ENCODE measurements around the gene MEGF9. TPM values are rescaled to one million over a fixed set of nuclear protein-coding genes. Genes with fewer than 3 reads are reported as not detected.

MEGF9 gene
- total RNA-seq, 1 experiment from 2014 or later, result 7.5 TPM

GRCh38 chr9:120711354-120711753, 2.9 kb downstream of the MEGF9 start:
- no peak for DNase-seq (ENCODE audit: low spot score)
- in situ Hi-C loops (cut with HindIII; ENCODE audit: low sequenced_read_pairs), result no loop called here

GRCh38 chr9:120710110-120710981, 3.9 kb downstream of the MEGF9 start:
- DNase-seq (ENCODE audit: low spot score), result peak; percentile 64
- in situ Hi-C loops (cut with HindIII; ENCODE audit: low sequenced_read_pairs), result no loop called here

DNA sequence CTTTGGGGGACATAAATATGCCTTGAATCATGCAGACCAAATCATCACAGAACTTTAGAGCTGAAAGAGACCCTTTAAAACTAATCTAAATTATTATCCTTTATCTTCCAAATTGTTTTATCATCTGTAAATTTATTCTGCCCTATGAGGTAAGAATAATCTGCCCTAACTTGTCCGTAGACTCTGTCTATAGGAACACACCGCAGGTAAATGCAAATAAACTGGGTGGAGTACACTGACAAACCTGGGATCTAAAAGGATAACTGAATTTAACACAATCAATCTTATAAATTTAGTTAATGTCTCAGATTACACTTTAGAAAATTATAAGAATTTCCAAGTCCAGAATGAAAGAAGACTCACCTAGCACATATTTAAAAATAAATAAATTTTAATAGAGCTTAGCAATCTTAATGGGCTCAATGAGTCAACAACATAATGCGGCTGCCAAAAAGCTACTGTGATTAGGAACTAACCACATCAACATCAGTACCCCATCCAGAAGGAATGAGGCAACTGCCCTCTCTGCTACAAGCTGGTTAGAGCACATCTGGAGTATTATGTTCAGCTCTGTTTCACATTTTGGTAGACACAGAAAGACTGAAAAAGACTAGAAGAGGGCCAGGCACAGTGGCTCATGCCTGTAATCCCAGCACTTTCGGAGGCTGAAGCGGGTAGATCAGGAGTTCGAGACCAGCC, 5.6 kb downstream of the MEGF9 start:
- in situ Hi-C loops (cut with HindIII; ENCODE audit: low sequenced_read_pairs), result no loop called here
- DNase-seq (ENCODE audit: low spot score), result no peak

- no peak for DNase-seq (ENCODE audit: low spot score)
These were observed 7.1 kb downstream of the MEGF9 start for GRCh38 chr9:120707170-120707569.

GRCh38 chr9:120705174-120705573, 9.1 kb downstream of the MEGF9 start:
- in situ Hi-C loops (cut with HindIII; ENCODE audit: low sequenced_read_pairs), result no loop called here
- no peak for DNase-seq (ENCODE audit: low spot score)

More at GRCh38 chr9:120707170-120707569, 7.1 kb downstream of the MEGF9 start:
- in situ Hi-C loops (cut with HindIII; ENCODE audit: low sequenced_read_pairs), result no loop called here

GRCh38 chr9:120702075-120702474, 12.2 kb downstream of the MEGF9 start:
- DNase-seq (ENCODE audit: low spot score), result no peak
- in situ Hi-C loops (cut with HindIII; ENCODE audit: low sequenced_read_pairs), result no loop called here

- no peak for DNase-seq (ENCODE audit: low spot score)
- in situ Hi-C loops (cut with HindIII; ENCODE audit: low sequenced_read_pairs), result no loop called here
These were observed 13.0 kb downstream of the MEGF9 start for GRCh38 chr9:120701248-120701647.

DNA sequence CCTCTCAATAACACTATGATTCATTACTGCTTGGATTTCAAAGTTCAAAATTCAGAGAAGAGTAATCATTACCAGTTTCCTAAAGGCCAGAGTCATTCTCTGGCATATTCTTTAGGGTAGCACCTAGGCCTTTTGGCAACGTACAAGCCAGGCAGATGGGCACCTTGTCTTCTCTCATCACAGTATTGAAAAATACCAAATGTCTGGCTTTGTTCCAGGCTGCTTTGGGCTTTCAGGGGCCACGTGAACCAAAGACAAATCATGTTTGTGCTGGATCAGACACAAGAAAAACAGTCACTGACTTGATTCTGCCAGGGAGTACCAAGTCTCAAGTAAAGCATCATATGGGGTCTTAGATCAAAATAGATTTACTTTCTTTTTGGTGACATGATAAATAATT, 15.5 kb downstream of the MEGF9 start:
- DNase-seq (ENCODE audit: low spot score), result peak; percentile 93
- in situ Hi-C loops (cut with HindIII; ENCODE audit: low sequenced_read_pairs), result no loop called here

DNA sequence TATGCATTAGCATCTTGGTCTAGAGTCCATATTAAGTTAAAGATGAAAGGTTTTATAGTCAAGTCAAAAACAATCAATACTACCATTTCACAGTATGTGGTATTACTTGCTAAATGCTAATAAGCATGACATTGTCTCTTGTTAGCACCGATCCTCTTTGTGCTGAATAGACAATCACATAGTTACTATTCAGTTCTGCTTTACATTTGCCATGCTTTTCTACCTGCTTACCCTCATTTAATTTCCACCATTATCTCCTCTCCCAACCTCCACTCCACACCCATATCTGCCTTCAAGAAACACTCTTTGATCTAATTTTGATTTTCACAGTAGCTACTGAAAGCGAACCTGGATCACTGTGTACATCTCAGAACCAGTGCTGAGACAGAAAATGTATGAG, 16.8 kb downstream of the MEGF9 start:
- DNase-seq (ENCODE audit: low spot score), result no peak

DNA sequence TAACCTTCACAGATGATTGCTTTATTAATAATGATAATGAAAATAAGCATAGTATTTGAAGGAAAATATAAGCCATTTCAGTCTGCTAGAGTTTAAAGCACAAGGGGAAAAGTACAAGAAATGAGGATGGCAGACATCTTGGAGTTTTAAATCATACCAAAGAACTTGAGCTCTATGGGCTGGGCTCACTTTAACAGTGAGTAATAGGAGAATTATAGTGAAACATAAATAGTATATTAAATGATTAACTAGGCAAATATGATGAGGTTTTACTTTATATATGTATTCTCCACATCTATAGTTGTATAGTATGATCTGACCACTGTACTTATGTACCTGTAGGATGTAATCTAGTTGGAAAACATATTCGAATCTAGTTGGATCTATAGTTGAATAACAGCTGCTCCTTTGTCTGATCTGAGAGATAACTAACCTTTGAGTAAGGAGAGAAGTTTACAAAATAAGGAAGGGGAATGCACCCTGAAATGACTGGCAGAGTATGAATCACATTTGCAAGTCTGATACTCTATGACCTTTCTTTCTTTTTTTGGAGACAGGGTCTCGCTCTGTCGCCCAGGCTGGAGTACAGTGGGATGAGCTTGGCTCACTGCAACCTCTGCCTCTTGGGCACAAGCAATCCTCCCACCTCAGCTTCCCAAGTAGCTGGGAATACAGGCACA, 17.6 kb downstream of the MEGF9 start:
- in situ Hi-C loops (cut with HindIII; ENCODE audit: low sequenced_read_pairs), result no loop called here
- DNase-seq (ENCODE audit: low spot score), result no peak

More for the DNA sequence above, 16.8 kb downstream of the MEGF9 start:
- in situ Hi-C loops (cut with HindIII; ENCODE audit: low sequenced_read_pairs), result no loop called here

- in situ Hi-C loops (cut with HindIII; ENCODE audit: low sequenced_read_pairs), result no loop called here
- no peak for DNase-seq (ENCODE audit: low spot score)
These were observed 19.7 kb downstream of the MEGF9 start for GRCh38 chr9:120694559-120694958.

DNA sequence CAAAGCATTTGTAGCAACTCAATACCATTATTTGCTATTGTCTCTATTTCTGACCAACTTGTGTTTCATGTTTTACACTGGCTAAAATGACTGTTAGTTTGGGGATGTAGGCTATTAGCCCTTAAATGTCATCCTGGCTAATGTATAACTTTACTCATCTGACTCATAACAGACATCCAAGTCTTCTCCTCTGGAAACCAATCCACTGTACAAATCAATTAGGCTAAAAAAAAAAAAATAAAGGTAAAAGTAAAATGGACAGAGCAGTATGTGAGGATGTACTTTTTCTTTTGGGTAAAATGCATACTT, 20.6 kb downstream of the MEGF9 start:
- in situ Hi-C loops (cut with HindIII; ENCODE audit: low sequenced_read_pairs), result no loop called here
- DNase-seq (ENCODE audit: low spot score), result no peak

- in situ Hi-C loops (cut with HindIII; ENCODE audit: low sequenced_read_pairs), result no loop called here
- no peak for DNase-seq (ENCODE audit: low spot score)
These were observed 21.2 kb downstream of the MEGF9 start for GRCh38 chr9:120692901-120693699.

GRCh38 chr9:120690372-120690771, 23.9 kb downstream of the MEGF9 start:
- in situ Hi-C loops (cut with HindIII; ENCODE audit: low sequenced_read_pairs), result no loop called here

DNA sequence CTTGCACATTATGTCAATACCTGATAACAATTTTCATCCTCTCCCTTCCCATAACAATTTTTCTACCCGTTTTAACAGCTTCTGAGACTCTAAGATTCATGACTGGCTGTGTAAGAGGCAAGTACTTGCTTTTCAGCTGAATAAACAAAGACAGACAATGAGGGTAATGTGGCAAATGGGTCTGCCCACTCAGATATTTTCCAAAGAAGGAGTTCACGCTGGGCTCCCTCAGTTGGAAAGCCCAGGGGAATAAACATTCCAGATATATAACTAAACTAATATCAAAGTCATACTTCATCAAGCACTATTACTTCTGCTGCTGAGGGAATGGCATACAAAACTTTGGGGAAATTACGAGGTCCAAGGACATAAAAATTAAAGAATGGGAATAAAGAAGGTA, 24.4 kb downstream of the MEGF9 start:
- peak; percentile 21 for DNase-seq (ENCODE audit: low spot score)
- in situ Hi-C loops (cut with HindIII; ENCODE audit: low sequenced_read_pairs), result no loop called here

More at GRCh38 chr9:120690372-120690771, 23.9 kb downstream of the MEGF9 start:
- peak; percentile 23 for DNase-seq (ENCODE audit: low spot score)

GRCh38 chr9:120688758-120689157, 25.5 kb downstream of the MEGF9 start:
- no peak for DNase-seq (ENCODE audit: low spot score)
- in situ Hi-C loops (cut with HindIII; ENCODE audit: low sequenced_read_pairs), result no loop called here

- no peak for DNase-seq (ENCODE audit: low spot score)
- in situ Hi-C loops (cut with HindIII; ENCODE audit: low sequenced_read_pairs), result no loop called here
These were observed 31.1 kb downstream of the MEGF9 start for GRCh38 chr9:120683150-120683549.

DNA sequence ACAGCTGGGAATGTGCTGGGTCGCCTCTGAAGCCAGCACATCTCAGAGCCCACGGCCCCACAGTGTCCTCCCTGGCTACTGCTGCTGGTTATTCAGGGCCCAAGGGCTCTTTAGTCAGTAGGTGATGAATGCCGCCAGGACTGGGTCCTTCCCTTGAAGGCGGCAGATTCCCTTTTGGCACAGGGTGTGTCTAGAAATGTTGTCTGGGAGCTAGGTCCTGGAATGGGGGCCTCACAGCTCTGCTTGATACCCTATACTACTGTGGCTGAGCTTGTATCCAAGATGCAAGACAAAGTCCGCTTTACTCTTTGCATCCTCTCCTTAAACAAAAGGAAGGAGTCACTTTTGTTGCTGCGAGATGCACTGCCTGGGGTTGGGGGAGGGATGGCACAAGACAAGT, 33.1 kb downstream of the MEGF9 start:
- no peak for DNase-seq (ENCODE audit: low spot score)
- in situ Hi-C loops (cut with HindIII; ENCODE audit: low sequenced_read_pairs), result no loop called here

GRCh38 chr9:120680579-120680978, 33.7 kb downstream of the MEGF9 start:
- no peak for DNase-seq (ENCODE audit: low spot score)
- in situ Hi-C loops (cut with HindIII; ENCODE audit: low sequenced_read_pairs), result no loop called here
